K562 (cell line): Measurements from ENCODE around the gene SCN7A. TPM values are rescaled to one million over a fixed set of nuclear protein-coding genes. Genes with fewer than 3 reads are reported as not detected.

ENCODE experiments used
- C11orf30 ChIP-seq: fragments of 450-650 bp; IDR thresholded peaks from 2 replicates; pipeline ENCODE4 v1.6.1; 2016; ENCODE audit warnings: low read depth, mild to moderate bottlenecking
- CGGBP1 ChIP-seq: fragments of 250-450 bp; sonication (Bioruptor Pico); IDR thresholded peaks from 2 replicates; pipeline ENCODE4 v1.9.0; 2021; ENCODE audit warnings: mild to moderate bottlenecking
- CTBP1 ChIP-seq: fragments of 450-650 bp; IDR thresholded peaks from 2 replicates; pipeline ENCODE4 v1.6.1; 2016; ENCODE audit warnings: borderline replicate concordance
- DMBX1 ChIP-seq: fragments of 250-450 bp; sonication (Bioruptor Pico); IDR thresholded peaks from 2 replicates; pipeline ENCODE4 v1.8.0; 2022; ENCODE audit warnings: inconsistent platforms, mild to moderate bottlenecking, moderate library complexity, borderline replicate concordance
- ETV1 ChIP-seq: fragments of 450-650 bp; conservative IDR thresholded peaks from 2 replicates; pipeline ENCODE4 v1.6.1; 2016; ENCODE audit warnings: missing genetic modification characterization, control low read depth, low read depth, missing compliant biosample characterization
- GABPB2 ChIP-seq: fragments of 250-450 bp; sonication (Bioruptor Pico); conservative IDR thresholded peaks from 2 replicates; pipeline ENCODE4 v1.5.1; 2021; ENCODE audit warnings: mild to moderate bottlenecking
- GTF2A2 ChIP-seq: IDR thresholded peaks from 2 replicates; pipeline ENCODE4 v1.6.1; 2016; ENCODE audit warnings: mild to moderate bottlenecking, missing genetic modification characterization, missing compliant biosample characterization
- HBP1 ChIP-seq: fragments of 450-650 bp; formaldehyde crosslinking; IDR thresholded peaks from 2 replicates; pipeline ENCODE4 v1.4.0; 2022; ENCODE audit warnings: missing genetic modification characterization
- HLTF ChIP-seq: fragments of 450-650 bp; IDR thresholded peaks from 2 replicates; pipeline ENCODE4 v1.6.1; 2016
- HMGN3 ChIP-seq: IDR thresholded peaks from 2 replicates; pipeline ENCODE4 v1.6.1; 2011; ENCODE audit warnings: borderline replicate concordance, low read depth, mild to moderate bottlenecking, mixed read lengths, low read length; ENCODE audit not compliant: insufficient read length; ENCODE audit errors: extremely low read depth
- KLF6 ChIP-seq: fragments of 250-450 bp; sonication (Bioruptor Pico); IDR thresholded peaks from 2 replicates; pipeline ENCODE4 v1.4.0; 2020; ENCODE audit warnings: mild to moderate bottlenecking, moderate library complexity, borderline replicate concordance
- SIRT6 ChIP-seq: IDR thresholded peaks from one replicate; pipeline ENCODE4 v1.6.1; 2012; ENCODE audit warnings: low read depth, mild to moderate bottlenecking, control low read depth, inconsistent platforms, low read length, moderate library complexity
- ZBTB40 ChIP-seq, 2 experiments: fragments of 450-650 bp in 1 of 2; sonication (generic) in 1 of 2; formaldehyde crosslinking in 1 of 2; IDR thresholded peaks; 2 replicates each; pipeline versions ENCODE4 v1.7.1 to v1.9.0; 2016 to 2022; ENCODE audit warnings: inconsistent platforms in 1 of 2, mild to moderate bottlenecking in 1 of 2, missing genetic modification reagents in 1 of 2
- ZNF184 ChIP-seq: sonication (generic); formaldehyde crosslinking; IDR thresholded peaks from 2 replicates; pipeline ENCODE4 v1.5.0; 2020; ENCODE audit warnings: missing genetic modification reagents
- ZNF217 ChIP-seq: sonication (generic); formaldehyde crosslinking; IDR thresholded peaks from 2 replicates; pipeline ENCODE4 v1.8.0; 2022; ENCODE audit warnings: mild to moderate bottlenecking, missing genetic modification reagents
- ZNF511 ChIP-seq: sonication (generic); formaldehyde crosslinking; IDR thresholded peaks from 2 replicates; pipeline ENCODE4 v1.8.0; 2022; ENCODE audit warnings: mild to moderate bottlenecking, missing genetic modification reagents
- polyA plus RNA-seq, 8 experiments: library from polyadenylated mRNA; depleted of rRNA in 4 of 8; stranded (reverse) in 5 of 8; unstranded in 3 of 8; fragments of >200 nt; fragmentation: Nextera tagmentation in 2 of 8; fragmentation: Illumina TruSeq in 1 of 8; extraction: Ambion mirVana in 2 of 8; extraction: Trizol in 1 of 8; gene quantifications; 2 replicates each; pipeline versions ENCODE4 v1.2.1 to v1.2.3, GENCODE V29; 2011 to 2014; ENCODE audit warnings: inconsistent platforms in 1 of 8, missing spikeins in 1 of 8
- total RNA-seq, 7 experiments: library from RNA; depleted of rRNA in 6 of 7; stranded (reverse); fragments of >200 nt in 6 of 7; fragmentation: Illumina TruSeq in 2 of 7; extraction: Trizol in 2 of 7; gene quantifications; 2 replicates each; pipeline versions ENCODE4 v1.2.1 to v1.2.3, GENCODE V29; 2011 to 2021; ENCODE audit warnings: low replicate concordance in 1 of 7

Gene SCN7A
- total and polyA plus RNA-seq, 9 of the 15 experiments (the other 6 are each of a cell fraction or from before 2014, with no cell fraction given) = under 0.01 to 0.05 (median 0.03) TPM; not detected in 3

GRCh38 chr2:166375736-166376487 lies 118.1 kb downstream of the SCN7A start, which contains the start of gene SCN9A (continued):
- TF ChIP-seq HMGN3 (peak; percentile 94), CTBP1 (peak; percentile 99), KLF6 (CRISPR knock-in tag) (peak; percentile 72; the same call in 1 of the 2 replicates), C11orf30 (peak; percentile 48; the same call in 1 of the 2 replicates), GABPB2 (CRISPR knock-in tag) (no peak), ETV1 (tag) (peak; percentile 98), GTF2A2 (tag) (no peak), CGGBP1 (CRISPR knock-in tag) (no peak), HLTF (peak; percentile 89), SIRT6 (no peak), DMBX1 (CRISPR knock-in tag) (peak; percentile 42; the same call in 1 of the 2 replicates), ZNF217 (CRISPR knock-in tag) (no peak), ZNF511 (CRISPR knock-in tag) (peak; percentile 67), ZBTB40 (IDR thresholded peaks at IDR 0.05) (peak; percentile 60), ZBTB40 (CRISPR knock-in tag; IDR thresholded peaks at IDR 0.05) (no peak), HBP1 (CRISPR knock-in tag) (0 out of 2 replicates have a peak, but pooled peaks have one; percentile 74), ZNF184 (CRISPR knock-in tag) (no peak)
